Jurkat, Clone E6-1 (cell line): Measurements from ENCODE around the gene APOL2. TPM values are rescaled to one million over a fixed set of nuclear protein-coding genes. Genes with fewer than 3 reads are reported as not detected.
"Not testable (repeated sequence)": the region's sequence is repeated elsewhere in the genome, so short reads cannot be mapped to it uniquely, and the experiment has no call there.

Source experiments
- DNase-seq: peaks from one replicate; pipeline ENCODE4 v3.0.0-alpha.2; 2011; ENCODE audit warnings: low read depth, low spot score
- H3K4me3 ChIP-seq: 2 replicates; pipeline ENCODE4 v1.5.1; 2011; ENCODE audit warnings: mild to moderate bottlenecking, low read length, control low read depth, moderate library complexity
- polyA plus RNA-seq: library from polyadenylated mRNA; unstranded; fragments of >200 nt; gene quantifications from one replicate; pipeline ENCODE4 v1.2.1, GENCODE V29; 2012; ENCODE audit warnings: missing spikeins; ENCODE audit not compliant: insufficient read length, insufficient read depth

The APOL2 gene, protein sequence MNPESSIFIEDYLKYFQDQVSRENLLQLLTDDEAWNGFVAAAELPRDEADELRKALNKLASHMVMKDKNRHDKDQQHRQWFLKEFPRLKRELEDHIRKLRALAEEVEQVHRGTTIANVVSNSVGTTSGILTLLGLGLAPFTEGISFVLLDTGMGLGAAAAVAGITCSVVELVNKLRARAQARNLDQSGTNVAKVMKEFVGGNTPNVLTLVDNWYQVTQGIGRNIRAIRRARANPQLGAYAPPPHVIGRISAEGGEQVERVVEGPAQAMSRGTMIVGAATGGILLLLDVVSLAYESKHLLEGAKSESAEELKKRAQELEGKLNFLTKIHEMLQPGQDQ
- 20.9 TPM for polyA plus RNA-seq

- DNase-seq = peak; percentile 94
- peak within 1 kb of the TSS; percentile 94 for H3K4me3 ChIP-seq
These were observed at the start of gene APOL2 for GRCh38 chr22:36239401-36240171. TSS of gene APOL2 (minus strand) at chr22:36239527. CDS start at chr22:36233162, 6,365 bp downstream.

DNA sequence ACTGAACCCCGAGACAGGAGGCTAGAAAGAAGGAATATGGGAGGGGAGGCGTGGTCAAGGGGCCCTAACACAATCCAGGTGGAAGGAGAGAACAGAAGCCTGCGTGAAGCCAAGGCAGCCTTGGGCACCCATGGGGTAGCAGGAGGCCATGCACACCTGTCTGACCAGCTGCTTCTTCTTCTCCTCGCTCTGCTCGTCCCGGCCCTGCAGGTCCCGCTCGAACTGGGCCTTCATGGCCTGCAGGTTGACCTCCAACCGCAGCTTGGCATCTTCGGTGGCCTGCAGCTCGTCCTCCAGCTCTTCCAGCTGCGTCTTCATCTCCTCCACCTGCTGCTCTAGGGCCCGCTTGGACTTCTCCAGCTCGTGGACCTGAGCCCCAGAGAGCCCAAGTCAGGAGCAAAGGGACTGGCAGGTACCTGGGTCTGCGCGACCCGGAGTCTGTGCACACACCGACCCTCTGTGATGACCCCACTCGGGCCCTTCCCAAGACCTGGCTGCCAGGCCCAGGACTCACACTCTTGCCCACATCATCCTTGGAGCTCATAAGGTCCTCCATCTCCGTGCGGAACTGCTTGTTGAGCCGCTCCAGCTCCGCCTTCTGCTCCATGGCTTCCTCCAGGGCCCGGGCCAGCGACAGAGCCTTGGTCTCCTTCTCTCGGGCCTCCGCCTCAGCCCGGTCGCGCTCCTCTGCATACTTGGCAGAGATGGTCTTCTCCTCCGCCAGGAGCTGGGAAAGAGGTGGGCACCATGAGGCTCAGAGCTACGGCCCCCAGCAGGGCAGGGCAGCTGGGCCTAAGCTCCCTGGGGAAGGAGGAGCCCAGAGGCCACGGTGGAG lies 49.5 kb upstream of the APOL2 start:
- H3K4me3 ChIP-seq = no peak overlapping the region

DNA sequence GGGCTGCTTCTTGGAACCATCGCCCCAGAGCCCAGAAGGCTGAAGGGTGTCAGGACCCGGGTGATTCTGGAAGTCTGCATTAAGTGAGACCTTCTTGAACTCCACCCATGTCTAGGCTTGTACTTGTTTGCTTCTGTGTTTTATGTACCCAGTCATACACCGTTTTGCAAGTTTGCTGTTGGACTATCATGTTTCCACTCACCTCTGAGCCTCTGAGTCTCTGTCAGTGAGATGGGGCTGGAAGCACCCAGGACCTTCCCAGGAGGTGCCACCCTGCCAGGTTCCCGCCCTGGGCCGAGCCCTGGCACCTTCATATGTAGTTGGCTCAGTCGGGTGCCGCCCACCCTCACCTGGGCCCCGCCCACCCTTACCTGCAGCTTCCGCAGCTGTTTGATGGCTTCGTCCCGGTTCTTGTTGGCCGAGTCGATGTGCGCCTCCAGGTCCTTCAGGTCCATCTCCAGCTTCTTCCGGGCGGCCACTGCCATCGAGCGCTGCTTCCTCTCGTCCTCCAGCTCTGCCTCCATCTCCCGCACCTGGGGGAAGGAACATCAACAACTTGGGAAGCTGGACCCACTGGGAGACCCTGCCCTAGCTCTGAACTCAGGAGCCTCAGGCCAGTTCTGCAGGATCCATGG lies 48.7 kb upstream of the APOL2 start:
- H3K4me3 ChIP-seq = no peak overlapping the region
- DNase-seq = no peak

More for the DNA sequence above, 49.5 kb upstream of the APOL2 start:
- no peak for DNase-seq

DNA sequence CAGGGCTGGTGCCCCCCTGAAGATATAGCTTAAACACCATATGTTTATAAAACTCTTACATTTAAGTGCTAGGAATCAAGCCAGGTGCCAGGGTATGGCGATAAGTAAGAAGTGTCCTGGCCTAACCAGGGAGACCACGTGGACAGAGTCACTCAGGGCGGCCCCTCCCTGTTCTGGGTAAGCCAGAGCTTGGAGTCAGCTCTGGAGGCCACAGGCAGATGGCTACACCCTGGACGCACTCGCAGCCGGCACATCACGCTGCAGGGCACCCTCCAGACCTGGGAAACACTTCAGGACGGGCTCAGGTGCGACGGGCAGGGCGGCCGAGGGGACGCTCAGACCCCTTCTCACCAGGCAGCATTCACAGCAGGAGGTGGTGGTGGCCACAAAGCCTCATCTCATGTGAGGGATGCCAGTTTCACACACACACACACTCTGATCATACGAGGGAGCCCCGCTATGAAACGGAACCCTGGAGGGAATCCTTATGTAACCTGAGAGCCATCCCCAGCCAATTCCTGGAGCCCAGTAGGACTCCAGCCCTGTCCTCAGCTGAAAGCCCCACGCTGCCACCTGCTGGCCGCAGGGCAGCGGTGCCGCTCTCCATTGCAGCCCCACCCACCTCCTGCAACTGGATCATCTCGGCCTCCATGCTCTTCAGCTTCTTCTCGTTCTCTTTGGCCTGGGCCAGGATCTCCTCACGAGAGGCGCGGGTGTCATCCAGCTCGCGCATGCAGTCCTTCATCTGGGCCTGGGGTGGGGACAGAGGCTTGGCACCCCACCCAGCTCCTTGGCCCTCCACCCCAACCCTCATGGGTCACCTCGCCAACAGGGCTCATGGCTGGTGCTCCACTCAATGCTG lies 47.0 kb upstream of the APOL2 start:
- no peak overlapping the region for H3K4me3 ChIP-seq
- peak; percentile 37 for DNase-seq

DNA sequence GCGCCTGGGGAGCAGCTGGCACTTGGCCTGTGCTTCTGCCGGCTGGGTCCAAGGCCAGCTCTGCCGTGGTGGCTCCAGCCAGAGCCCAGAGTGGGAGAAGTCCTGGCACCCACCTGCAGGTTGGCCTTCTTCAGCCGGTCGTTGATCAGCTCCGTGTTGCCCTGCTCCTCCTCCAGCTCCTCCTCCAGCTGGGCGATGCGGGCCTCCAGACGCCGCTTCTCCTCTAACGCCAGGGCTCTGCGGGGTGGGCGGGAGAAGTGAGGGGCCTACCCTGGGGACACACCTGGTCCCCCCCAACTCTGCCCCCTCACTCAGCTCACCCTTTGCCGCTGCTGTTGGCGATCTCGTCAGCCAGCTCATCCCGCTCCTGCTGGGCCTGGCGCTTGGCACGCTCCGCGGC lies 46.2 kb upstream of the APOL2 start:
- DNase-seq = no peak
- no peak overlapping the region for H3K4me3 ChIP-seq

DNA sequence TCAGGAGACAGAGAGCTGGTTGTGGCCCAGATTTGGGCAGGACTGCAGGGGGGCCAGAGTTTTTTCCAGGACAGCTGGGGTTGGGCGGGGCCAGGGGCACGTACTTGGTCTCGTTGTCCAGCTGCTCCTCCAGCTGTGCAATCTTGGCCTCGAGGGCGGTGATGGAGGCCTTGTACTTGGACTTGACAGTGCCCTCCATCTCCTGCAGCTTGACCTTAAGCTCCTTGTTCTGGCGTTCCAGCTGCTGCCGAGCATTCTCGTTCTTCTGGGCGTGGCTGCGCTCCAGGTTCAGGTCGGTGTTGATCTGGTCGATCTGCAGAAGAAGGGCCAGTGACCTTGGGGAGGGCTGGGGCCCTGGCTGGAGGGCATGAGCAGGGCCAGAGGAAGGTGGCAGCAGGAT lies 45.7 kb upstream of the APOL2 start:
- DNase-seq = no peak
- H3K4me3 ChIP-seq = no peak overlapping the region

GRCh38 chr22:36284171-36284571 lies 44.8 kb upstream of the APOL2 start:
- DNase-seq = no peak
- H3K4me3 ChIP-seq = no peak overlapping the region

DNA sequence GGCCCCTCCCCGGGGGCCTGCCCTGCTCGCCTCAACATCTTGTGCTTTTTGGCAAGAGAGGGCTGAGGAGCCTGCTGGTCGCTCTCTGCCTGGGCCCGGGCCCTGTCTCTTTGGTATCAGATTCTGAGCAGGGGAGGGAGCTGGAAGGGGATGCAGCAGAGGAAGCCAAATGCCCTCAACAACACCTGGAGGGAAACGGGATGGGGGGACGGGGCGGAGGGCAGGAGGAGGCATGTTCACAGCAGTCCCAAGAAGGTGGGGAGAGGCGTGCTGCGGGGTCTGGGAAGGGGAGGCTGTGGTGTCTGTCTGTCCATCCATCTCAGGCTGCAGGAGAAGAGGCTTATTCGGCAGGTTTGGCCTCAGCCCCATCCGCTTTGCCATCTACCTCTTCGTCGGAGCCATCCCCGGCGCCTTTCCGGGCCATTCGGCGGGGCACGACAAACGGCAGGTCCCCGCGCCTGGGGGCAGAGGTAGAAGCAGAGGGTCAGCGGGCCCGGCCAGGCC lies 43.1 kb upstream of the APOL2 start:
- no peak overlapping the region for H3K4me3 ChIP-seq
- DNase-seq = no peak

- H3K4me3 ChIP-seq = no peak overlapping the region
- no peak for DNase-seq
These were observed 42.5 kb upstream of the APOL2 start for GRCh38 chr22:36281781-36282327.

- no peak overlapping the region for H3K4me3 ChIP-seq
- no peak for DNase-seq
These were observed 41.1 kb upstream of the APOL2 start for GRCh38 chr22:36280379-36280778.

- no peak overlapping the region for H3K4me3 ChIP-seq
- no peak for DNase-seq
These were observed 39.9 kb upstream of the APOL2 start for GRCh38 chr22:36279219-36279666.

DNA sequence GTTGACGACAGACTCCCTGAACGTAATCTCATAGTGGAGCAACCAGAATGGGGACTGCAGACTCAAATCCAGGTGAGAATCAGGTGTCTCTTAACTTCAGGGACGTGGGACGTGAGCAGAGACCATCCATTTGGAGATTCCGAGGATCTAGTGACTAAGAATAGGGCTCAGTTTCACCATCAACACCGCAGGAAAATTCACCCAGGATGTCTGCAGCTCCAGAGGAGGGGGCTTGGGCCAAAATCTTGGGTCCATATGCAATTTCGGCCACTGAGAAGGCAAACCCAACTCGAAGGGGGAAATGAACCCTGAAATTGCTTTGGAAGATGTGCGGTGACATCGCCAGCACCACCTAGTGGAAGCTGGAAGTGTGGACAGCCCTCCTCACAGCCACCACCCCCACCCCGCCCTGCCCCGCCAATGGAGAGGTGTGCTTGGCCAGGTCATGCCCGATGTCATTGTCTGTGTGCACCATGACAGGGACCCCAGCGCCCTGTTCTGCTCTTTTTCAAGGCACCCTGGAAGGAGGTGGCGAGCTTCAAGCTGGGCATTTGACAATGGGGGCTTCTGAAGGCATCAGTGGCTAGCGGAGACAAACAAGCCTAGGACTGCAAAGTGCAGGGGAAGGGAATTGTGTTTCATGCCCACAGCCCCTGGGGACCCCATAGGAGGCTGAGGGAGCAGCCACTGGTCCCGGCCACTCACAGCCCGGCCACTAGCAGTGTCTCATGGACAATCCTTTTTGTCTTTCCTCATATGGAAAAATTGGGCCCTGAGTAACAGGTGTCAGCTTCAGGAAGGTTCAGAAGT lies 38.4 kb upstream of the APOL2 start:
- no peak overlapping the region for H3K4me3 ChIP-seq
- DNase-seq = peak; percentile 34

DNA sequence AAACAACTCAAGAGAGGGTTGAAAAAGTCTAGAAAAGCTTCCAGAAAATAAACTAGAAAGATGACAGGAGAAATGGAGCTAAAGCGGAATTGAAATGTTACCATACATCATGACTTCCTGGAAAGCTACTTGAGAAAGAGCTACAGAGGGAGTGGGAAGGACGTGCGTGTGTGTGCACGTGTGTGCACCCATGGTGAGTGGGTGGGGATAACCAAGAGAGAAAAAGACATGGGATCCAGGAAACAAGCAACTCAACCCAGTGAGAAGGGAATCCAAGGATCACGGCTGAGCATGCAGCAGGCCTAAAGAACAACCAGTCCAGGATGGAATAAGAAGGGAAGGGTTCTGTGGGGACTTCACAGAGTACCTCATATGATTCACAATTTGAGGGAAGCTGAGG lies 35.2 kb upstream of the APOL2 start:
- DNase-seq = no peak
- H3K4me3 ChIP-seq = no peak overlapping the region

DNA sequence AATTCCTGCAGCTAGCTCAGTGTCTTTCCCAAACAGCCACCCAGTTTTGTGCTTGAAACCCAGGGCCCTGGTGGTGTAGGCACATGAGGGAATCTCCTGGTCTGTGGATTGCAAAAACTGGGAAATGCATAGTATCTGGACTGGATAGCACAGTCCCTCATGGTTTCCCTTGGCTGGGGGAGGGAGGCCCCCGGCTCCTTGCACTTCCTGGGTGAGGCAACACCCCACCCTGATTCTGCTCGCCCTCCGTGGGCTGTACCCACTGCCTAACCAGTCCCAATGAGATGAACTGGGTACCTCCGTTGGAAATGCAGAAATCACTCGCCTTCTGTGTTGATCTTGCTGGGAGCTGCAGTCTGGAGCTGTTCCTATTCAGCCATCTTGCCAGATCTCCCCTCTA lies 32.6 kb upstream of the APOL2 start:
- not testable (repeated sequence) for H3K4me3 ChIP-seq, DNase-seq

DNA sequence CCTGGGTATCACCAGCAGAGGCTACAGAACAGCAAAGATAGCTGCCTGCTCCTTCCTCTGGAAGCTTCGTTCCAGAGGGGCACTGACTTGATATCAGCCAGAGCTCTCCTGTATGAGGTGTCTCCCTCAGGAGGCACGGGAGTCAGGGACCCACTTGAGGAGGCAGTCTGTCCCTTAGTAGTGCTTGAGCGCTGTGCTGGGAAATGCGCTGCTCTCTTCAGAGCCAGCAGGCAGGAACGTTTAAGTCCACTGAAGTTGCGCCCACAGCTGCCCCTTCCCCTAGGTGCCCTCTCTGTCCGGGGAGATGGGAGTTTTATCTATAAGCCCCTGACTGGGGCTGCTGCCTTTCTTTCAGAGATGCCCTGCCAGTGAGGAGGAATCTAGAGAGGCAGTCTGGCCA lies 31.9 kb upstream of the APOL2 start:
- H3K4me3 ChIP-seq, DNase-seq: not testable (repeated sequence)

DNA sequence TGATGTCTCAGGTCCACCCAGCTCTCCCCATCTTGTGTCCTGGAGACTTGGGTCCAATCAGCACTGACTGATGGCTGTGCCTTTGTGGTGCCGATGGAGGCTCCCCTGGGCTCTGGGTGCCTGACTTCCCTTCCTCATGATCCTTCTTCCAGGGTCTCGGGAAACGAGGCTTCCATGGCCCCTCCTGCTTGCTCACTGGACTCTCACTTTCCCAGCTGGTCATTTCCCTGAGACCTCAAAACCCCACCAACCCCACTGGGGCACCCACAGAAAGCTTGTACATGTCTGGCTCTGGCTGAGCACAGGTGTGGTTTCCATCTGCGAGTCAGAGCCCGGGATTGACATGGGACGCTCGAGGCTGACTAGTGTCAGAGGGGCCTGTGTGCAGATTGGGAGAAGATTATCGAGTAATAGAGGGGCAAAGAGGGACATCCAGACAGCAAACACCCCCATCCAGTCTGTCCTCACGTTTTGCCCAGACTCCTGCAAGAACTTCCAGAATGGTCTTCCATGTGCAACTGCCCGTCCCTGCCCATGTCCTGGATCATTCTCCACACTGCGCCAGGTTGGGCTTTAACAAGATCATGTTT lies 28.7 kb upstream of the APOL2 start:
- DNase-seq = no peak
- H3K4me3 ChIP-seq = no peak overlapping the region

GRCh38 chr22:36267058-36267457 lies 27.7 kb upstream of the APOL2 start:
- no peak overlapping the region for H3K4me3 ChIP-seq
- DNase-seq = no peak
